WERI-Rb-1 (cell line): ENCODE measurements around the gene P3H1.

ENCODE experiments used
- DNase-seq: peaks from one replicate; pipeline ENCODE4 v3.0.0-alpha.2; 2020
- H3K27ac ChIP-seq: fragments of 250-450 bp; sonication (Bioruptor Pico); 2 replicates; pipeline ENCODE4 v1.5.1; 2020; ENCODE audit warnings: mild to moderate bottlenecking, moderate library complexity
- H3K27me3 ChIP-seq: fragments of 250-450 bp; sonication (Bioruptor Pico); 2 replicates; pipeline ENCODE4 v1.5.1; 2021; ENCODE audit warnings: mild to moderate bottlenecking, low read depth, moderate library complexity; ENCODE audit not compliant: insufficient read depth, severe bottlenecking
- H3K36me3 ChIP-seq: fragments of 250-450 bp; sonication (Bioruptor Pico); 2 replicates; pipeline ENCODE4 v1.5.1; 2020; ENCODE audit warnings: mild to moderate bottlenecking, moderate library complexity
- H3K4me3 ChIP-seq: 2 replicates; pipeline ENCODE4 v1.5.1; 2011; ENCODE audit warnings: low read depth, mild to moderate bottlenecking, control low read depth, low read length
- H3K9me3 ChIP-seq: fragments of 250-450 bp; sonication (Bioruptor Pico); 2 replicates; pipeline ENCODE4 v1.5.1; 2021; ENCODE audit warnings: mild to moderate bottlenecking, moderate library complexity; ENCODE audit not compliant: severe bottlenecking
- TF ChIP-seq, protein P1 (sequence below): IDR thresholded peaks from 2 replicates; pipeline ENCODE4 v1.5.1; 2011; ENCODE audit warnings: low read depth, mild to moderate bottlenecking, control low read depth, inconsistent platforms, low read length

Gene P3H1

GRCh38 chr1:42784946-42785693 is 18.3 kb upstream of the P3H1 start, which contains the start of gene TMEM269:
TSS of gene TMEM269 (plus strand) at chr1:42784991. CDS start at chr1:42789894, 4,903 bp downstream.
- Histone ChIP-seq H3K27me3 (no peaks in the 10 kb centered on the region), H3K9me3 (no peaks in the 10 kb centered on the region), H3K36me3 (peaks cover 36% of the 10 kb centered on the region), H3K4me3 (no peak within 1 kb of the TSS), H3K27ac (no peak within 1 kb of the TSS)
- TF ChIP-seq, protein P1, sequence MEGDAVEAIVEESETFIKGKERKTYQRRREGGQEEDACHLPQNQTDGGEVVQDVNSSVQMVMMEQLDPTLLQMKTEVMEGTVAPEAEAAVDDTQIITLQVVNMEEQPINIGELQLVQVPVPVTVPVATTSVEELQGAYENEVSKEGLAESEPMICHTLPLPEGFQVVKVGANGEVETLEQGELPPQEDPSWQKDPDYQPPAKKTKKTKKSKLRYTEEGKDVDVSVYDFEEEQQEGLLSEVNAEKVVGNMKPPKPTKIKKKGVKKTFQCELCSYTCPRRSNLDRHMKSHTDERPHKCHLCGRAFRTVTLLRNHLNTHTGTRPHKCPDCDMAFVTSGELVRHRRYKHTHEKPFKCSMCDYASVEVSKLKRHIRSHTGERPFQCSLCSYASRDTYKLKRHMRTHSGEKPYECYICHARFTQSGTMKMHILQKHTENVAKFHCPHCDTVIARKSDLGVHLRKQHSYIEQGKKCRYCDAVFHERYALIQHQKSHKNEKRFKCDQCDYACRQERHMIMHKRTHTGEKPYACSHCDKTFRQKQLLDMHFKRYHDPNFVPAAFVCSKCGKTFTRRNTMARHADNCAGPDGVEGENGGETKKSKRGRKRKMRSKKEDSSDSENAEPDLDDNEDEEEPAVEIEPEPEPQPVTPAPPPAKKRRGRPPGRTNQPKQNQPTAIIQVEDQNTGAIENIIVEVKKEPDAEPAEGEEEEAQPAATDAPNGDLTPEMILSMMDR = no peak
- DNase-seq = no peak

GRCh38 chr1:42784547-42784945 is 17.7 kb upstream of the P3H1 start:
- TF ChIP-seq, protein P1 = no peak
- Histone ChIP-seq H3K27me3 (no peaks in the 10 kb centered on the region), H3K36me3 (peaks cover 41% of the 10 kb centered on the region), H3K27ac (no peak overlapping the region), H3K4me3 (no peak overlapping the region), H3K9me3 (no peaks in the 10 kb centered on the region)
- DNase-seq = no peak

DNA sequence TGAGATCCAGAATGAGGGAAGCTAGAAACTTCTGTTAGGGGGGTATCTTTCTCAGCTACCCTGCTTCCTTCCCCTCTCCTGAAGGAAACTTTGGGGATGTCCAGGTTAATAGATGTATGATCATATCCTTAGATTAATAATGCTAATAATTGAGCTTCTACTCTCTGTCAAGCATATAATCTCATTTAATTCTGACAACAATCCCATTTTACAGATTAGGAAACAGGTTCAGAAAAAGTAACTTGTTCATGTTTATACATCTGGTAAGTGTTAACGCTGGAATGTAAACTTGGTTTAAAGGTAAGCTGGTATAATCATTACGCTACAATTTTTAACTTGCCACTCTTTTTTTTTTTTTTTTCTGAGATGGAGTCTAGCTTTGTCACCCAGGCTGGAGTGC is 16.3 kb upstream of the P3H1 start:
- H3K36me3 ChIP-seq = peaks cover 45% of the 10 kb centered on the region
- H3K27me3 ChIP-seq = no peaks in the 10 kb centered on the region
- no peaks in the 10 kb centered on the region for H3K9me3 ChIP-seq
- H3K27ac ChIP-seq = no peak overlapping the region
- no peak for DNase-seq
- TF ChIP-seq, protein P1 = no peak
- no peak overlapping the region for H3K4me3 ChIP-seq

- Histone ChIP-seq H3K9me3 (no peaks in the 10 kb centered on the region), H3K27ac (no peak overlapping the region), H3K36me3 (peaks cover 62% of the 10 kb centered on the region), H3K4me3 (no peak overlapping the region), H3K27me3 (no peaks in the 10 kb centered on the region)
- no peak for DNase-seq
- TF ChIP-seq, protein P1 = no peak
These were observed 13.3 kb upstream of the P3H1 start for GRCh38 chr1:42780176-42780575.

DNA sequence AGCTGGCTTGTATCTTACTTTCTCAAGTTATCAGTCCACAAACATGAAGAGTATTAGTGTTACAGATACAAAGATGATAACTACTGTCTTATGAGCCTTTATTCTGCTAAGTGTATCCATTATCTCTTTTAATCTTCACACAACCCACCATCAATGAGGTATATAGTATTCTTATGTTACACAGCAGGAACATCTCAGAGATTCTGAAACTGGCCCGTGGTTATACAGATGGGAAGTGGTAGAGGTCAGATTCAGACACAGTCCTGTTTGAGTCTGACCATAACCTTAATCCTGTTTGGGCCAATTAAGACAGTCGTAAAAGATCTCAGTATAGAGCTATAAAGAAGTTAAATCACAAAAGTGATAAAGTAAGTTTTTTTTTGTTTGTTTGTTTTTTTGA is 12.9 kb upstream of the P3H1 start:
- H3K4me3 ChIP-seq = no peak overlapping the region
- no peaks in the 10 kb centered on the region for H3K9me3 ChIP-seq
- no peaks in the 10 kb centered on the region for H3K27me3 ChIP-seq
- TF ChIP-seq, protein P1 = no peak
- peaks cover 67% of the 10 kb centered on the region for H3K36me3 ChIP-seq
- DNase-seq = no peak
- no peak overlapping the region for H3K27ac ChIP-seq

DNA sequence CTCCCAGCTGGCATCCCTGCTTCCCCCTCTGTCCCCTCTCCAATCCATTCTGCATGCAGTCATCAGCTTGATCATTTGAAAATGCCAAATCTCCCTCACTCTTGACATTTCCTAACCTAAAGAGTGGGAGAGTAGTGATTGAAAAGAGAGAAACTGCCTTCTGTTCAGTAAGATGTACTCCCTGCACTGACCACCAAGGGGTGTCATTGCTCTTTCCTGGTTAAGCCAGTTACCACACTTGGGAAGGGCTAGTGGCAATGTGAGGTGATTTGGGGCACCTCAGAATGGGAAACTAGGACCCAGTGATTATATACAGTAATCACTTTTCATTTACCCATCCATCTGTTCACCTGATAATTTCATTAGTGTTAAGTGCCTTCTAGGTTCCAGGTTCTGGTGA is 11.0 kb upstream of the P3H1 start:
- H3K9me3 ChIP-seq = no peaks in the 10 kb centered on the region
- no peak overlapping the region for H3K4me3 ChIP-seq
- peak; percentile 74 for DNase-seq
- TF ChIP-seq, protein P1 = peak; percentile 90
- no peaks in the 10 kb centered on the region for H3K27me3 ChIP-seq
- peaks cover 76% of the 10 kb centered on the region for H3K36me3 ChIP-seq
- H3K27ac ChIP-seq = peak overlapping the region; percentile 41; the same call in 1 of the 2 replicates
